ENCODE measurements around the gene E2F7. TPM values are rescaled to one million over a fixed set of nuclear protein-coding genes. Genes with fewer than 3 reads are reported as not detected.
"Not testable (repeated sequence)": the region's sequence is repeated elsewhere in the genome, so short reads cannot be mapped to it uniquely, and the experiment has no call there.

Gene E2F7
- total RNA-seq, 1 donor from 2014 or later: 15.9 TPM

- Mint-ChIP-seq H3K9me3 (ENCODE audit: low read depth) (peaks cover 4% of the 10 kb centered on the region), H3K27me3 (no peaks in the 10 kb centered on the region), H3K4me3 (ENCODE audit: low read depth) (no peak overlapping the region), H3K27ac (no peak overlapping the region), H3K36me3 (ENCODE audit: insufficient read depth) (no peaks in the 10 kb centered on the region), H3K4me1 (ENCODE audit: low read depth) (peaks cover 11% of the 10 kb centered on the region)
- DNase-seq (ENCODE audit: low spot score, unreplicated experiment): no peak
- TF ChIP-seq, protein P1, sequence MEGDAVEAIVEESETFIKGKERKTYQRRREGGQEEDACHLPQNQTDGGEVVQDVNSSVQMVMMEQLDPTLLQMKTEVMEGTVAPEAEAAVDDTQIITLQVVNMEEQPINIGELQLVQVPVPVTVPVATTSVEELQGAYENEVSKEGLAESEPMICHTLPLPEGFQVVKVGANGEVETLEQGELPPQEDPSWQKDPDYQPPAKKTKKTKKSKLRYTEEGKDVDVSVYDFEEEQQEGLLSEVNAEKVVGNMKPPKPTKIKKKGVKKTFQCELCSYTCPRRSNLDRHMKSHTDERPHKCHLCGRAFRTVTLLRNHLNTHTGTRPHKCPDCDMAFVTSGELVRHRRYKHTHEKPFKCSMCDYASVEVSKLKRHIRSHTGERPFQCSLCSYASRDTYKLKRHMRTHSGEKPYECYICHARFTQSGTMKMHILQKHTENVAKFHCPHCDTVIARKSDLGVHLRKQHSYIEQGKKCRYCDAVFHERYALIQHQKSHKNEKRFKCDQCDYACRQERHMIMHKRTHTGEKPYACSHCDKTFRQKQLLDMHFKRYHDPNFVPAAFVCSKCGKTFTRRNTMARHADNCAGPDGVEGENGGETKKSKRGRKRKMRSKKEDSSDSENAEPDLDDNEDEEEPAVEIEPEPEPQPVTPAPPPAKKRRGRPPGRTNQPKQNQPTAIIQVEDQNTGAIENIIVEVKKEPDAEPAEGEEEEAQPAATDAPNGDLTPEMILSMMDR (IDR thresholded peaks at IDR 0.05; ENCODE audit: unreplicated experiment): no peak
Observed at GRCh38 chr12:77104286-77104685, 38.9 kb upstream of the E2F7 start.

DNA sequence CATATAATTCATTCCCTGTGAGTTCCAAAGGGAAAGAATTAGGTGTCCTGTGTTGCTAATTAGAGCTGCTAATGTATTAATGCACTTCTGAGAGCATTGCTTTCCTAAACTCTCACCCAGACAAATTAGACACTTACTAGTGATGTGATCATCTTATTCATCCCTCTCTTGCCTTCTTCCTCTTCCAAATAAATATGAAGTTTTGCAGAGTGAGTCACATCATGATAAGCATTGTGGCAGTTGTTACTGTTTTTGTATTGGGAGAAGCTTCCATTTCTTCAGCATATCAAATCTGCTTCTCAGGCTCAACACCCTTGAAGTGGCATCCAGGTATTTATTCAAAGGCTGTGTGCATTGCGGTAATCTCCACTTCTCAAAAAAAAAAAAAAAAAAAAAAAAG, 37.3 kb upstream of the E2F7 start:
- TF ChIP-seq, protein P1 (IDR thresholded peaks at IDR 0.05; ENCODE audit: unreplicated experiment): no peak
- Mint-ChIP-seq H3K4me3 (ENCODE audit: low read depth) (no peak overlapping the region), H3K4me1 (ENCODE audit: low read depth) (peaks cover 11% of the 10 kb centered on the region), H3K36me3 (ENCODE audit: insufficient read depth) (no peaks in the 10 kb centered on the region), H3K27ac (no peak overlapping the region), H3K27me3 (no peaks in the 10 kb centered on the region), H3K9me3 (ENCODE audit: low read depth) (peaks cover 4% of the 10 kb centered on the region)
- no peak for DNase-seq (ENCODE audit: low spot score, unreplicated experiment)

DNA sequence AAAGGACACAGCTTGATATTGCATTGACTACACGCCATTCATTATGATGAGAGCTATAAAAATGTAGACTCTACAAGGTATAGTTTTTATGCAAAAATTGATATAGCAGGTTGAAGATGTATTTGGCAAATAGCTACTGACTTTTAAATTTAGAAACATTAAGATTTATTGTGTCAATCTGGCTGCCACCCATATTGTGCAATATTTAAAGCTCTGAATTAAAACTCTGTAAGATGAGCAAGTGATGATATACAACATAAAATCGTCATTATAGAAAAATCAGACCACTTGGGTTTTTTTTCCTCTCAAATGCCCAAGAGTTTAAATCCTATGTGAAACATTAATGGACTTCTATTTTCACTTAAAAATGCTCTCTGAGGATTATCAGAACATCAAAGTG, 36.8 kb upstream of the E2F7 start:
- Mint-ChIP-seq H3K27ac (no peak overlapping the region), H3K27me3 (no peaks in the 10 kb centered on the region), H3K36me3 (ENCODE audit: insufficient read depth) (no peaks in the 10 kb centered on the region), H3K4me1 (ENCODE audit: low read depth) (peaks cover 11% of the 10 kb centered on the region), H3K9me3 (ENCODE audit: low read depth) (peaks cover 4% of the 10 kb centered on the region), H3K4me3 (ENCODE audit: low read depth) (no peak overlapping the region)
- TF ChIP-seq, protein P1 (IDR thresholded peaks at IDR 0.05; ENCODE audit: unreplicated experiment): no peak
- no peak for DNase-seq (ENCODE audit: low spot score, unreplicated experiment)

- no peak for DNase-seq (ENCODE audit: low spot score, unreplicated experiment)
- peaks cover 4% of the 10 kb centered on the region for H3K9me3 Mint-ChIP-seq (ENCODE audit: low read depth)
- no peak overlapping the region for H3K27ac Mint-ChIP-seq
- TF ChIP-seq, protein P1 (IDR thresholded peaks at IDR 0.05; ENCODE audit: unreplicated experiment): no peak
- no peak overlapping the region for H3K4me3 Mint-ChIP-seq (ENCODE audit: low read depth)
- H3K27me3 Mint-ChIP-seq: no peaks in the 10 kb centered on the region
- H3K36me3 Mint-ChIP-seq (ENCODE audit: insufficient read depth): no peaks in the 10 kb centered on the region
- H3K4me1 Mint-ChIP-seq (ENCODE audit: low read depth): peaks cover 8% of the 10 kb centered on the region
Observed at GRCh38 chr12:77099799-77100198, 34.4 kb upstream of the E2F7 start.

DNA sequence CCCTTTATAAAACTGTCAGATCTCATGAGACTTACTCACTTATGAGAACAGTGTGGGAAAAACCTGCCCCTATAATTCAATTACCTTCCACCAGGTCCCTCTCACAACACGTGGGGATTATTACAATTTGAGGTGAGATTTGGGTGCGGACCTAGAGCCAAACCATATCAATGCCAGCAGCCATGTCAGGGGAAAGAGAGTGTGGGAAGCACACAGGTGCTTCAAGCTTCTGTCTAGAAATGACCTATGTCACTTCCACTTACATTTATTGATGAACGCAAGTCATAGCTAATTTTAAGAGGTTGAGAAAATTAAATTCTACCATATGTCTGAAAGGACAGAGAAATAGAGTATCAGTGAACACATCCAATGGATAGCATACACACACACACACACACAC, 32.5 kb upstream of the E2F7 start:
- TF ChIP-seq, protein P1 (IDR thresholded peaks at IDR 0.05; ENCODE audit: unreplicated experiment): no peak
- Mint-ChIP-seq H3K27me3 (no peaks in the 10 kb centered on the region), H3K36me3 (ENCODE audit: insufficient read depth) (no peaks in the 10 kb centered on the region), H3K9me3 (ENCODE audit: low read depth) (peaks cover 3% of the 10 kb centered on the region), H3K4me3 (ENCODE audit: low read depth) (no peak overlapping the region), H3K27ac (no peak overlapping the region), H3K4me1 (ENCODE audit: low read depth) (no peaks in the 10 kb centered on the region)
- no peak for DNase-seq (ENCODE audit: low spot score, unreplicated experiment)

GRCh38 chr12:77092227-77092626, 26.9 kb upstream of the E2F7 start:
- not testable (repeated sequence) for H3K9me3 Mint-ChIP-seq (ENCODE audit: low read depth); H3K27ac Mint-ChIP-seq; H3K4me3 Mint-ChIP-seq (ENCODE audit: low read depth); H3K4me1 Mint-ChIP-seq (ENCODE audit: low read depth); H3K36me3 Mint-ChIP-seq (ENCODE audit: insufficient read depth); H3K27me3 Mint-ChIP-seq; DNase-seq (ENCODE audit: low spot score, unreplicated experiment)
